PC-9 (cell line): ENCODE results near the gene HEATR5A. TPM values are rescaled to one million over a fixed set of nuclear protein-coding genes. Genes with fewer than 3 reads are reported as not detected.

ENCODE experiments used
- BruUV-seq: library from RNA; stranded (reverse); fragments of 400-500 nt; replicated peaks from 2 replicates; lab custom pipeline; 2021; lab: Mats Ljungman, UMichigan
- CTCF ChIA-PET: fragments of 300-600 bp; sonication (Branson Sonifier 250); formaldehyde crosslinking; loops from one replicate; lab custom pipeline; 2022; ENCODE audit warnings: antibody characterized with exemption; lab: Charles Lee
- POLR2A ChIA-PET: fragments of 300-600 bp; sonication (Branson Sonifier 250); formaldehyde crosslinking; loops from one replicate; lab custom pipeline; 2022; ENCODE audit warnings: antibody characterized with exemption; ENCODE audit not compliant: unreplicated experiment; lab: Charles Lee
- DNase-seq, 2 experiments: peaks; one replicate each; pipeline versions ENCODE4 v3.0.0 to v3.0.0-alpha.2; 2015 to 2022; ENCODE audit warnings: mixed read lengths in 1 of 2
- H2AFZ ChIP-seq: fragments of 200-600 bp; sonication (generic); 2 replicates; pipeline ENCODE4 v1.8.1; 2017; ENCODE audit warnings: antibody characterized with exemption
- H3F3A ChIP-seq: fragments of 200-600 bp; sonication (generic); 2 replicates; pipeline ENCODE4 v1.8.1; 2017; ENCODE audit warnings: antibody characterized with exemption, mild to moderate bottlenecking, low read depth; ENCODE audit not compliant: insufficient read depth
- H3K27ac ChIP-seq: fragments of 200-600 bp; sonication (generic); 2 replicates; pipeline ENCODE4 v1.6.1; 2016; ENCODE audit warnings: mixed run types
- H3K27me3 ChIP-seq: fragments of 200-600 bp; sonication (generic); 2 replicates; pipeline ENCODE4 v1.6.1; 2016; ENCODE audit warnings: low read depth, mixed run types; ENCODE audit not compliant: insufficient read depth
- H3K36me3 ChIP-seq: fragments of 200-600 bp; sonication (generic); 2 replicates; pipeline ENCODE4 v1.6.1; 2016; ENCODE audit warnings: low read depth, mixed run types
- H3K4me1 ChIP-seq: fragments of 200-600 bp; sonication (generic); replicated peaks from 2 replicates; pipeline ENCODE4 v1.6.1; 2016; ENCODE audit warnings: mixed run types; ENCODE audit not compliant: insufficient read depth
- H3K4me2 ChIP-seq: fragments of 200-600 bp; sonication (generic); 2 replicates; pipeline ENCODE4 v1.6.1; 2017; ENCODE audit warnings: mixed run types
- H3K4me3 ChIP-seq: fragments of 200-600 bp; sonication (generic); 2 replicates; pipeline ENCODE4 v1.6.1; 2016; ENCODE audit warnings: mixed run types
- H3K79me2 ChIP-seq: fragments of 200-600 bp; sonication (generic); 2 replicates; pipeline ENCODE4 v1.6.1; 2017; ENCODE audit warnings: low read depth, mixed run types
- H3K9me2 ChIP-seq: fragments of 200-600 bp; sonication (generic); 2 replicates; pipeline ENCODE4 v1.8.1; 2017; ENCODE audit warnings: mild to moderate bottlenecking; ENCODE audit not compliant: insufficient read depth
- H3K9me3 ChIP-seq: fragments of 200-600 bp; sonication (generic); 2 replicates; pipeline ENCODE4 v1.8.1; 2016; ENCODE audit warnings: low read depth; ENCODE audit not compliant: insufficient read depth
- H4K20me1 ChIP-seq: fragments of 200-600 bp; sonication (generic); 2 replicates; pipeline ENCODE4 v1.8.1; 2017; ENCODE audit not compliant: insufficient read depth
- EZH2 ChIP-seq: fragments of 200-600 bp; sonication (generic); IDR thresholded peaks from 2 replicates; pipeline ENCODE4 v1.8.0; 2017; ENCODE audit warnings: antibody characterized with exemption, low read depth
- intact Hi-C: fragments of 100-400 bp; cut with micrococcal nuclease; formaldehyde crosslinking; loops from one replicate; pipeline ENCODE4 v1.10.0; 2022; ENCODE audit not compliant: unreplicated experiment
- total RNA-seq: library from RNA; stranded (reverse); gene quantifications from 2 replicates; pipeline ENCODE4 v1.2.3, GENCODE V29; 2021
- TF ChIP-seq, protein P1 (sequence below): fragments of 200-600 bp; sonication (generic); conservative IDR thresholded peaks from 2 replicates; pipeline ENCODE4 v1.6.1; 2017; ENCODE audit warnings: mixed run types, antibody characterized with exemption, mild to moderate bottlenecking, moderate library complexity

HEATR5A gene
- total RNA-seq, 1 experiment from 2014 or later, result 25.7 TPM

DNA sequence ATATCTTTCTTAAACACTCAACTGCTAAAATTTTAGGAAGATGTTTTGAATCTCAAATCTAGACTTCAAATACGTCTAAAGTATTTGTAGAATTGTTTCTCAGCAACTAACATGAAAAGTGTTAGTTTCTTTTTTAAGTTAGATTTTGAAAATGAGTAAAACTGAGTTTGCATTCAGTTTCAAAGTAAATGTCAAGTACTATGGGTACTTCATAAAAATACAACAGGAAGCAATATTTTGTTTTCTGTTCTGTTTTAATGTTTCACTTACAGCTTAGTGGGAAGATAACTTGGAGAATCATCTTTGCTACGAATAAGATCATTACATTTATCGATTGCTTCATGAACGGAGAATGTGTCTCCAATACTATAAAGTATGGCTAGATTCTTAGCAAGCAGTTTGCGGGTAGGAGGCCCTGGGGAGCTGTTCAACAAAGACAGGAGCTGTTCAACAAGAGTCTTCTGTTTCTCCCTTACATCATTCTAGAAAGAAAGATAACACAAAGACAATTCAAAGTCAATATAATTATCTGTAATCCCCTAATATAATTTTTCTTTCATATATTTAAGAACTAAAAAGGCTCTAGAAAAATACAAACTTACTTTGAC is 20.2 kb downstream of the HEATR5A start:
- no peak overlapping the region for H3K4me2 ChIP-seq
- POLR2A ChIA-PET, result no interaction called here
- no peak for TF ChIP-seq EZH2
- TF ChIP-seq, protein P1, sequence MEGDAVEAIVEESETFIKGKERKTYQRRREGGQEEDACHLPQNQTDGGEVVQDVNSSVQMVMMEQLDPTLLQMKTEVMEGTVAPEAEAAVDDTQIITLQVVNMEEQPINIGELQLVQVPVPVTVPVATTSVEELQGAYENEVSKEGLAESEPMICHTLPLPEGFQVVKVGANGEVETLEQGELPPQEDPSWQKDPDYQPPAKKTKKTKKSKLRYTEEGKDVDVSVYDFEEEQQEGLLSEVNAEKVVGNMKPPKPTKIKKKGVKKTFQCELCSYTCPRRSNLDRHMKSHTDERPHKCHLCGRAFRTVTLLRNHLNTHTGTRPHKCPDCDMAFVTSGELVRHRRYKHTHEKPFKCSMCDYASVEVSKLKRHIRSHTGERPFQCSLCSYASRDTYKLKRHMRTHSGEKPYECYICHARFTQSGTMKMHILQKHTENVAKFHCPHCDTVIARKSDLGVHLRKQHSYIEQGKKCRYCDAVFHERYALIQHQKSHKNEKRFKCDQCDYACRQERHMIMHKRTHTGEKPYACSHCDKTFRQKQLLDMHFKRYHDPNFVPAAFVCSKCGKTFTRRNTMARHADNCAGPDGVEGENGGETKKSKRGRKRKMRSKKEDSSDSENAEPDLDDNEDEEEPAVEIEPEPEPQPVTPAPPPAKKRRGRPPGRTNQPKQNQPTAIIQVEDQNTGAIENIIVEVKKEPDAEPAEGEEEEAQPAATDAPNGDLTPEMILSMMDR, result no peak
- H3K4me3 ChIP-seq, result no peak overlapping the region
- no peak overlapping the region for H2AFZ ChIP-seq
- H3K27me3 ChIP-seq, result no peaks in the 10 kb centered on the region
- no TSS peak for BruUV-seq
- no peak for DNase-seq
- no peaks in the 10 kb centered on the region for H3K79me2 ChIP-seq
- no peak overlapping the region for H3K27ac ChIP-seq
- no peaks in the 10 kb centered on the region for H3K9me2 ChIP-seq
- no peaks in the 10 kb centered on the region for H3F3A ChIP-seq
- H3K4me1 ChIP-seq, result no peaks in the 10 kb centered on the region
- no peaks in the 10 kb centered on the region for H3K9me3 ChIP-seq
- CTCF ChIA-PET, result no interaction called here
- no peaks in the 10 kb centered on the region for H4K20me1 ChIP-seq
- H3K36me3 ChIP-seq, result no peaks in the 10 kb centered on the region; the same call in 1 of the 2 replicates
- intact Hi-C loops, result no loop called here

DNA sequence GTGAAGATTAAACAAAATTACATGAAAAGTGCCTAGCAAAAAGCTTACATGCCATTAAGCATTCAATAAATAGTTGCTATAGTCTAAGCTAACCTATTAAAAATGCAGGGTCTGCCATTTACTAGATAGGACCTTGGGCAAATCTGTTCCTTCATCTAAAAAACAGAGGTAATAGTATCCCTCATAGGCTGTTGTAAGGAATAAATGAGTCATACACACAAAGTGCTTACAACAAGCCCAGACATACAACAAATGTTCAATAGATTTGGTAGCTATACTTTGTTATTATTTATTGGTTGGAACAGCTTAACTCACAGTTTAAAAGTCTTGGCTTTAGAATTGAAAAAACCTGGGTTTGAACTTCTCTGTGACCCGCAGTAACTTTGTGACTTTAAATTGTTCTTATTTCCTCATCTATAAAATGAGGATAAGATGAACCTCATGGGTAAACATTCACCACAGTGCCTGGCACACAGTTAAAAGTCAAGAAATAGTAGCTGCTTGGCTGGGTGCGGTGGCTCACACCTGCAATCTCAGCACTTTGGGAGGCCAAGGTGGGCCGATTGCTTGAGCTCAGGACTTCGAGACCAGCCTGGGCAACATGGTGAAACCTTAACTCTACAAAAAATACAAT is 24.7 kb downstream of the HEATR5A start:
- H3K4me2 ChIP-seq, result no peak overlapping the region
- POLR2A ChIA-PET, result no interaction called here
- H2AFZ ChIP-seq, result no peak overlapping the region
- CTCF ChIA-PET, result interaction anchor here (0.6 kb wide), 1 partner anchor 37 kb away, joined by 4 read pairs; no protein-coding TSS in a partner anchor
- no peaks in the 10 kb centered on the region for H3F3A ChIP-seq
- H3K27ac ChIP-seq, result no peak overlapping the region
- H3K4me1 ChIP-seq, result no peaks in the 10 kb centered on the region
- H3K36me3 ChIP-seq, result no peaks in the 10 kb centered on the region; the same call in 1 of the 2 replicates
- intact Hi-C loops, result no loop called here
- H3K79me2 ChIP-seq, result no peaks in the 10 kb centered on the region
- BruUV-seq, result no TSS peak
- H3K9me3 ChIP-seq, result no peaks in the 10 kb centered on the region
- H3K4me3 ChIP-seq, result no peak overlapping the region
- H4K20me1 ChIP-seq, result no peaks in the 10 kb centered on the region
- H3K27me3 ChIP-seq, result no peaks in the 10 kb centered on the region
- no peaks in the 10 kb centered on the region for H3K9me2 ChIP-seq
- no peak for DNase-seq
- TF ChIP-seq, protein P1, result no peak
- TF ChIP-seq EZH2, result no peak

DNA sequence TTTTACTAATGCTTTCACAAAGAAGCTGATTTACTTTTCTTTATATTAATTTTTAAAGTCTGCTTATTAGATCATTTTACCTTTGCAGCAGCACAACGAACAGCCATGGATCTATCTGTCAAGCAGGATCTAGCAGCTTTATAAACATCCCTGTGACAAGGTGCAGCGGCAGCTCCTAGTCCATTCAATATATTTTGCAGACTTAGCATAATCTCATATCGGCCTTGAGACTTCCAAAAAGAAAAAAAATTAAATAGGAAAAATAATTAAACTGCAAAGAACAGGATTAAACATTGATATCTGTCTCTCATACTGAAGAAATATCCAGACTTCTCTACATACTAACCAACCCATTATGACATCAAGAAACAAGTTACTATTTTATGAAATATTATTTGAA is 25.2 kb downstream of the HEATR5A start:
- intact Hi-C loops, result no loop called here
- no TSS peak for BruUV-seq
- H3K9me3 ChIP-seq, result no peaks in the 10 kb centered on the region
- H2AFZ ChIP-seq, result no peak overlapping the region
- no peak overlapping the region for H3K27ac ChIP-seq
- TF ChIP-seq, protein P1, result no peak
- TF ChIP-seq EZH2, result no peak
- POLR2A ChIA-PET, result no interaction called here
- H3K9me2 ChIP-seq, result no peaks in the 10 kb centered on the region
- no peaks in the 10 kb centered on the region for H4K20me1 ChIP-seq
- H3K4me3 ChIP-seq, result no peak overlapping the region
- CTCF ChIA-PET, result interaction anchor here (0.9 kb wide), 1 partner anchor 246 kb away, joined by 7 read pairs; no protein-coding TSS in a partner anchor
- H3F3A ChIP-seq, result no peaks in the 10 kb centered on the region
- no peak for DNase-seq
- no peaks in the 10 kb centered on the region; the same call in 1 of the 2 replicates for H3K36me3 ChIP-seq
- H3K27me3 ChIP-seq, result no peaks in the 10 kb centered on the region
- H3K79me2 ChIP-seq, result no peaks in the 10 kb centered on the region
- no peak overlapping the region for H3K4me2 ChIP-seq
- H3K4me1 ChIP-seq, result no peaks in the 10 kb centered on the region
